Measurements from ENCODE around the gene PPP3CA.

Gene PPP3CA

DNA sequence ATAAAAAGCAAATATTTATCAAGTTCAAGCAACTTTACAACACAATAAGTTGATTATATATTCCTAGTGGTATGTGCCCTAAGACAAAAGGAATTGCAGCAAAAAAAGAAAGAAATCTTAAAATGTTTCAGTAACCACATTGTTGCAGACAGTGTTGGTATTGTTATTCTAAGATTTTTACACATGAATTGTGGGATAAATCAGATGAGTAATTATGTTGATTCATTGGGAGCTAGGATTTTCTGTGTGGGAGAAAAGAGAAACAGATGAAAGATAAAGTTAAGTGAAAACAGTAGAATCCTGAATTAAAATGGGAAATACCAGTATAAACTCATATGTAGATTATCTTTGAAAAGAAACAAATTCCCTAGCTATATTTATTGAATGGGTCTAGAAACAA is 362.4 kb downstream of the PPP3CA start:
- no peak for DNase-seq

- no peak for DNase-seq
Observed at GRCh38 chr4:100983426-100983825, 363.9 kb downstream of the PPP3CA start.

- no peak for DNase-seq
Observed at GRCh38 chr4:100982345-100982744, 365.0 kb downstream of the PPP3CA start.

- no peak for DNase-seq
Observed at GRCh38 chr4:100981447-100982204, 365.7 kb downstream of the PPP3CA start.

- no peak for DNase-seq
Observed at GRCh38 chr4:100979736-100980135, 367.6 kb downstream of the PPP3CA start.

DNA sequence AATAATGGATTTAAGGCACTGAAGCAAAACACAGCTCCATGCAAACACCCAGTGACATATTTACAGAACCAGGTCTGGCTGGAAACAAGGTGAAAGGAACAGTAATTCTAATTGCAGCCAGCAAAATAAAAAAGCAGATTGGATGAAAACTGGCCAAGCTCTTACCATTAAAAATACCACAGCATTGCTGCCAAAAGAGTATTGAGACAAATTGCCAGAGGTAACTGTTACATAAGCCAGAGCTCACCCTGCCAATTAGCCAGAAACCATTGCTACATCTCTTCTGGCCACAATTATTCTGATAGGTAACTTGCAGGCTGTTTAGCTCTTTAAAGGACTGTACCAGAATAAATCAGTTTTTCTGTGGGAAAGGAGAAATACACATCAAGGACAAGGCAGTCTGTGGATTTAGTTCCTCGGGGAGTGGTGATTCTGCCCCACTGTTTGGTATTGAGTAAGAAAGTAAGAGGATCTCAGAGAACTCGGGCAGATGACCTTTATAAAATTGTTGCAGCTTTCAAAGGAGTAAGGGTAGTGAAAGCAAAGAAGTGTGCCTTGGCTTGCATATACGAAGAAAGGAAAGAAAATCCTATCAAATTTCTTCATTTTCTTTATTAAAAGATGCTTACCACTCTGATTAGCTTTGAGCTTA is 369.5 kb downstream of the PPP3CA start:
- peak; percentile 46 for DNase-seq

GRCh38 chr4:100977274-100977673 is 370.1 kb downstream of the PPP3CA start:
- no peak for DNase-seq

All from NCI-H1694 treated with DMSO at 0.1 percent for 48 hours (cell line).